NCI-H146 (cell line): ENCODE results near the gene TNFAIP8L1.
"Not testable (repeated sequence)": the region's sequence is repeated elsewhere in the genome, so short reads cannot be mapped to it uniquely, and the experiment has no call there.

Experiments
- DNase-seq: peaks from one replicate; lab custom pipeline; 2025; lab: John Stamatoyannopoulos, UW

TNFAIP8L1 gene

DNA sequence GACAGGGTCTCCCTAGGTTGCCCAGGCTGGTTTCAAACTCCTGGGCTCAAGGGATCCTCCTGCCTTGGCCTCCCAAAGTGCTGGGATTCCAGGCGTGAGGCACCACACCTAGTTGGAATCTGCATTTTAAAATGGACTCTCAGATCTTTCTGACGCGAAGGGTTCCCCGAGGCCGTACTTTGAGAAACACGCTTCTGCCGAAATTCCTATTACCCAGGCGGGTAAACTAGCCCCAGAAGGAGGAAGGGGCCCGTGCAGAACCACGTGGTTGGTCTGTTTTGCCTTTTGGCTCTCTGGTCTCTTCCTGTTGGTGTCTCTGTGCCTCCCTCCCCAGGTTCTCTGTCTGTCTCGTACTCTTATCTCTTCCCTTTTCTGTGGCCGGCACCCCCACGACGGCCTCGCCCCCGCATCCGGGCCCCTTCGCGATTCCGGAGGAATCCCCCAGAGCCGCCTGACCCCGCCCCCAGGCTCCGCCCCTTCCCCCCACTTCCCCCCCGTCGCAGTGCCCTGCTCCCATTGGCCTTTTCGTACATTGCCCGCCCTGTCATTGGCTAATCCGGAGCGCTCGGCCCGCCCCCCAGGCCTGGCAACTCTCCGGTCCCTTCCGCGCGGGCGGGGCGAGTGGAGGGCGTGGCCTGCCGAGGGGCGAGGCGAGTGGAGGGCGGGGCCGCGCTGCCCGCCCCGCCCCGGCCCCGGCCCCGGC, at the start of gene TNFAIP8L1:
Gene TNFAIP8L1, plus strand, starts transcription at position 689 of the 703 bp plus-strand sequence. CDS start 12,354 bp downstream, outside the sequence.
- DNase-seq: peak; percentile 91

DNA sequence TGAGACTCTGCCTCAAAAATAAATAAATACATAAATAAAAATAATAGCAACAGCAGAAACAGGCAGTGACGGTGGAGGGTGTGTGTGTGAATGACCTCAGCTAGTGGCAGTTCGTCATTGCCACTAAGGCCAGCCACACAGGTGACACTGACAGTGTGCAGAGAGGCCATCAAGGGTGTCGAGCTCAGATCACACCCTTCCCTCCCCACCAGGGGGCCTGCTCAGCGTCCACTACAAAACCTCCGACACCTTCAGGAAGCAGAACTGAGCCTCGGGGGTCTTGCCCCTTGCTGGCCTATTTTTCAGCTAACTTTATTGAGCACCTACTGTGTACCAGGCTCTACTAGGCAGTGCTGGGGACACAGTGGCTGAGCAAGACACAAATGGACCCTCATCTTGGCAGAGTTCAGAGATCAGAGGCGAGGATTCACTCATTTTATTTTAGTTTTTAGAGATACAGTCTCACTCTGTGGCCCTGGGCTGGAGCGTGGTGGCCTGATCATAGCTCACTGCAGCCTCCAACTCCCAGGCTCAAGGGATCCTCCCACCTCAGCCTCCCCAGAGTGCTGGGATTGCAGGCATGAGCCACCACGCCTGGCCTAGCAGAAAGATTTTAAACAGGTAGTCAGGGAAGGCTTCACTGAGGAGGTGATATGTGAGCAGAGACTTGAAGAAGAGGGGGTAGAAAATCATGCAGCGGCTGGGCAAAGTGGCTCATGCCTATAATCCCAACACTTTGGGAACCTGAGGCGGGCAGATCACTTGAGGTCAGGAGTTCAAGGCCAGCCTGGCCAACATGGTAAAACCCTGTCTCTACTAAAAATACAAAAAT, 49.5 kb upstream of the TNFAIP8L1 start:
- DNase-seq: no peak

DNA sequence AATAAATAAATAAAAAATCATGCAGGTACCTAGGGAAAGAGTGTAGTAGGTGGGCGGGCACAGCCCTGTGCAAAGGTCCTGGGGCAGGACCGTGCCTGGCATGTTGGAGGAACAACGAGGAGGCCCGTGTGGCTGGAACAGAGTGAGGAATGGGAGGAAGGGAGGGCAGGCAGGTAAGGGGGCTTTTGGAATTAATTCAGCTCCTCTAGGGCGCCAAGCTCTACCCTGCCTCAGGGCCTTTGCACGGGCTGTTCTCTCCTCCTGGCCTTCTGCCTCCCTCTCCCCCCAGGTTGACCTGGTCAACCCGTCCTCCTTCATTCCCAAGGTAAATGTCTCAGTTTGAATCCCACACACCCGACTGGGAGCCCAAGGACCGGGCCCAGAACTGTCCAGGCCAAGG, 48.8 kb upstream of the TNFAIP8L1 start:
- DNase-seq: no peak

DNA sequence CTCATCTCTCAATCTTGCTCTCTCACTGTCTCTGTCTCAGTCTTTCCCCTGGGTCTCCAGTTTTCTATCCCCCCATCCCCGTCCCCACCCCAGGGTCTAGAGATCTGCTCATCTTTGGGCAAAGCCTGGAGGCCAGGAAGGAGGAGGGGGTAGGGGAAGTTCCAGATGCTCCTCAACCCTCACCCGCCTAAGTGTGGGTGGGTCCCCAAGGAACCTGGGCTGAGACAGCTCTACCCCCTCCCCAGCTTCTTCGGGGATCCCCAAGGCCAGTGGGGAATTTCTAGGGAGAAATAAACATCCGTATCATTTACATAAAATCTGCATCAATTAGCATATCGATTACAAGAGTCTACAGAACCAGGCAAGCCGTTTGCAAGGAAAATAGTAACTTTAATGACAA, 48.0 kb upstream of the TNFAIP8L1 start:
- DNase-seq: no peak

DNA sequence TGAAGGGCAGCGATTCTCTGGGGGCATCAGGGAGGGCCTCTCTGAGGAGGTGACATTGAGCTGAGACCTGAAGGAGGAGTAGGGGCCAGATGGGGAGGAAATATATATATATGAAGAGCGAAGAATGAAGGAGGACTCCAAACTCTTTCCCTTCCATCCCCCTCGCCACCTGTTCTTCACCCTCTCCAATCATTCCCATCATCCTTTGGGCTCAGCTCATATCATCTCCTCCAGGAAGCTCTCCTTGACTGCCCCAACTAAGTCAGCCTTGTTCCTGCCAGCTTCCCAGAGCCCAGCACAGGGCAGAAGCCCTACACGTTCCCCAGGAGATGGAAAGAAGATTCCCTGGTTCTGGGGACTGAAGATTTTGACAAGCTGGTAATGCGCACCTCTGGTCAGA, 46.9 kb upstream of the TNFAIP8L1 start:
- no peak for DNase-seq

DNA sequence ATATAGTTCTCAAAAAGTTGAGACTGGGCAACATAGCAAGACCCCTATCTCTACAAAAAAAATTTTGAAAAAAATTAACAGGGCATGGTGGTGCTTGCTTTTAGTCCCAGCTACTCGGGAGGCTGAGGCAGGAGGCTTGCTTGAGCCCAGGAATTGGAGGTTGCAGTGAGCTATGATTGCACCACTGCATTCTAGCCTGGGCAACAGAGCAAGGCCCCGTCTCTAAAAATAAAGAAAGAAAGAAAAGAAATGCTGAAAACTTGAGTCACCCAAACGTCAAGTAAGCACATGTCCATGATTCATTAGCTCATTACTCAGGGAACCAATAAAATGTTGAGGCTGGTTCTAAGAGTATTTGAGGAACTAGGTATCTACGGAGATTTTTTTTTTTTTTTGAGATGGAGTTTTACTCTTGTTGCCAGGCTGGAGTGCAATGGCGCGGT, 45.9 kb upstream of the TNFAIP8L1 start:
- no peak for DNase-seq

DNA sequence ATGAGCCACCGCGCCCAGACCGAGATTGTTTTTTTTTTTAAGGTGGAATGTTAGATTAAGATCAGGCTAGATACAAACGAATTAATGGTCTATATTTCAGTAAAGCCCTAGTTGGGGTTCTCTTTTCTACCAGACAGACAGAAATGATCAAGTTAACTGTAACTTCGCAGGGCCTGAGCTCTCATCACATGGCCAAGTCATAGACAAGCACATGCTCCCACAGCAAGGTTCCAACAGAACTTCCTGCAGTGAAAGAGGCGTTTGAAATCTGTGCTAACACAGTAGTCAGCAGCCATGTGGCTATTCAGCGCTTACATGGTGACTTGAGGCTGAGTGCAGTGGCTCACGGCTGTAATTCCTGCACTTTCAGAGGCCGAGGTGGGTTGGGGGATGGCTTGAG, 45.1 kb upstream of the TNFAIP8L1 start:
- DNase-seq: no peak

DNA sequence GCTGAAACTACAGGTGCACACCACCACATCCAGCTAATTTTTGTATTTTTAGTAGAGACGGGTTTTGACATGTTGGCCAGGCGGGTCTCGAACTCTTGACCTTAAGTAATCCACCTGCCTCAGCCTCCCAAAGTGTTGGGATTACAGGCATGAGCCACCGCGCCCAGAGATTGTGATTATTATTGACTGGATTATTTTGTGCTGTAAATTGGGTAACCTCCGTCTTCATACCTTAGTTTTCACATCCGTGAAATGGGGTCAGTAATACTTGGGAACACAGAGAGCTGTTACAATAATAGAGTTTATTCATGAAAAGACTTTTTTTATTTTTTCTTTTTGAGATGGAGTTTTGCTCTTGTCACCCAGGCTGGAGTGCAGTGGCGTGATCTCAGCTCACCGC, 44.2 kb upstream of the TNFAIP8L1 start:
- DNase-seq: not testable (repeated sequence)

DNA sequence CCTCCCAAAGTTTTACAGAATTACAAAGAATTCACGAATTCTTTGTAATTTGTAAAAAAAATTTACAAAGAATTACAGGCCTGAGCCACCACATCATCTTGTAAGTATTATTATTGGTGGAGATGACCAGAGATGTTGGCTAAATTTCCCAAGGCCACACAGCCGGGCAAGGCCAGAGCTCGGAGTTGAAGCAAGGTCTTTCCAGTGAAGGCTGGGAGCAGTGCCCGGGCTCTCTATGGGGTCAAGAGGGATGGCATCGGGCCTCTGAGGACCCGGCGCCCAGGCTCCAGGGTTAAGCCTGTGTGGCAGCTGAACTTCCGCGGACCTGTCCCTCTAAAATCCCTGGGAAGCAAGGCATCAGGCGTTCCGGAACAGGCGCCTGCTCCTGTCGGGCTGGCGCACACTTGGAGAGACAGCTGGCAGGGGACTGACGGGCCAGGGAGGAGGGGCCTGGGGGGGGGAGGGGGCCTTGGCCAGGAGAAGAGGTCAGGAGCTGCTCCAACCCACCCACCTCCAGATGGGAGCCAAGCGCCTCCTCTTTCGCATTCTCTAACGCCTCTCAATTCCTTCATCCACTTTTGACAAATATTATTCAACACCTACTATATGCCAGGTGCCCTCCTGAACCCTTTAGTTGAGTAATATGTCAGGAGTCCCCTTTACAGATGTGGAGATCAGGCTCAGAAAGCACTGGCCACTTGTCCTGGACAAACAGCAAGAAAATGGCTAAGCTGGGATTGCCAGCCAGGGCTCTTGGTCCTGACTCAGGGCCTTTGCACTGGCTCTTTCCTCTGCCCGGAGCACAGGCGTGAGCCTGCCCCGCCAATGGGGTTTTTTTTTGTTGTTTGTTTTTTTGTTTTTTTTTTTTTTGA, 43.0 kb upstream of the TNFAIP8L1 start:
- no peak for DNase-seq

DNA sequence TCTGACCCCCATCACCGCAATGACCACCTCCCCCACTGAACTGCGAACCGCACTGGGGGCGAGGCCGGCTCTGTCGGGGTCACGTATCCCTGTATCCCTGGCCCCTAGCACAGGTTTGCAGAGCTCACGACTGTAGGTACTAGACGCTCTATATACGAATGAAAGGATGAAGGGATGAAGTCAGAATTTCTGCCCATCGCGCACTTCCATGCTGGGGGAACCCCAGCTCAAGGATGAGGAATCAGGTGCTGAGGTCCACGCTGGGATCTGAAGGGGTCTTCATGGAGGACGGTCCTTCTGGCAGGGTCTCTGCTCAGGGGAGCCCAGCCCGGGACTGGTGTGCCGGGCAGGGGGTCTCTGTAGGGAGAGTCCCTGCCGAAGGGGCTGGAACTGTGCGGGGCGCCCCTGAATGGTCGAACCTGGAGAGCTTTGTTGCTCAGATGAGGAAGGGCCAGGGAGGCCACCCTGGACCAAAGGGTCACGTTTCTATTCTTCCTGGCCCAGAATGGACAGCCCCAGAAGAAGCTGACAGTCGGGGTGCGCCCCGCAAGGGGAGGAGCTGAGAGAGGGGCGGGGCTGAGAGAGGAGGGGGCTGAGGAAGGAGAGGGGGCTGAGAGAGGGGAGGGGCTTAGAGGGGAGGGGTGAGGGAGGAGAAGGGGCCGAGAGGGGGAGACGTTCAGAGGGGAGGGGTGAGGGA, 41.9 kb upstream of the TNFAIP8L1 start:
- DNase-seq: no peak

DNA sequence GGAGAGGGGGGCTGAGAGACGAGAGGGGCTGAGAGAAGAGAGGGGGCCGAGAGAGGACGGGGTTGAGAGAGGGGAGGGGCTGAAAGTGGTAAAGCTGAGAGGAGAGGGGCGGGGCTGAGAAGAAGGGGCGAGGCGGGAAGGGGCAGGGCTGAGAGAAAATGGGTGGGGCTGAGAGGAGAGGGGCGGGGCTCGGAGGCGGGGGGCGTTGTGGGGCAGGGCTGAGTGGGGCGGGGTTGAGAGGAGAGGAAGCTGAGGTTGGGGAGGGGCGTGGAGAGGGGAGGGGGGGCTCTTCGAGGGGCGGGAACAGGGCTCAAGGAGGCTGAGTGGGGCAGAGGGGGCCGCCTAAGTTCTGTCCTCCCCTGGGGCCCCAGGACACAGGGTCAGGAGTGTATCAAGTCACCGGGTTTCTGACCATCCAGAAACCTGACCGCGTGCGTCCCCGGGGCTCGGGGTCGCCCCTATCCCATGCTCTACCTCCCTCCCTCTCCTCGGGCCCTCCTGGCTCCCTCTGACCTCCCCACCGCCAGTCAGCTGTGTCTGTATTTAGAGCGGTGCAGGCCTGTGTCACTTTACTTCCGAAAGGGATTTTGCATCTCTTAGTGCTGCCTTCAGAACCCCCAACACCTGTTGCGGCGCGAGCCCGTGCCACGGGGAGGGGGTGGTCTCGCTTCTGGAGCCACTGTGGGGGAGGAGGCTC, 41.2 kb upstream of the TNFAIP8L1 start:
- DNase-seq: peak; percentile 18

DNA sequence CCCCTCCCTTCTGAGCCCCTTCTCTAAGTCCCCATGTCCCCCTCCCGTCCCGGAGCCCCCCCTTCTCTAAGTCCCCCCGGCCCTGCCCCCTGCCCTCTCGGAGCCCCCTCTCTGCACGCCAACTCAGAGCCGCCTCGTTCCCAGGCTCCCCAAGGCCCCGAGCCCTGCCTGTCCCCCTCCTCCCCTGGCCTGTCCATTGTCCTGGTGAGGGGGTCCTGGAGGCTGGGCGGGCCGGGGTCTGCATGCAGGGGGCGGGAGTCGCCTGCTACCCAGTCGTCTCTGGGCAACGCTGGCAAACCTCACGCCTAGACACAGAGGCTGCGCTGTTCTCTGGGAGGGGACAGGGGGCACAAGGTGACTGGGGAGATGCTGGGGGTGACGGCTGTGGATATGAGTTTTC, 40.6 kb upstream of the TNFAIP8L1 start:
- no peak for DNase-seq

DNA sequence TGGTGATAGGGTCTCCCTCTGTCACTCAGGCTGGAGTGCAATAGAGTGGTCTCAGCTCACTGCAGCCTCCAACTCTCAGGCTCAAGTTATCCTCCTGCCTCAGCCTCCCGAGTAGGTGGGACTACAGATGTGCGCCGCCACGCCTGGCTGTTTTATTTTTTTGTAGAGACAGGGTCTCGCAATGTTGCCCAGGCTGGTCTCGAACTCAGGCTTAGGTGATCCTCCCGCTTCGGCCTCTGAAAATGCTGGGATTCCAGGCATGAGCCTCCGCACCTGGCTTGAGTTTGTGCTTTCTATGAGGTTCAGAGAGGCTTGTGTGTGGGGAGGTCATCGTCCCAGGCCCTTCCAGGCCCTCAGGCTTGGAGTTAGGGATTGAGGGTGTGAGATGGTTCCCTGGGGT, 39.2 kb upstream of the TNFAIP8L1 start:
- no peak for DNase-seq

DNA sequence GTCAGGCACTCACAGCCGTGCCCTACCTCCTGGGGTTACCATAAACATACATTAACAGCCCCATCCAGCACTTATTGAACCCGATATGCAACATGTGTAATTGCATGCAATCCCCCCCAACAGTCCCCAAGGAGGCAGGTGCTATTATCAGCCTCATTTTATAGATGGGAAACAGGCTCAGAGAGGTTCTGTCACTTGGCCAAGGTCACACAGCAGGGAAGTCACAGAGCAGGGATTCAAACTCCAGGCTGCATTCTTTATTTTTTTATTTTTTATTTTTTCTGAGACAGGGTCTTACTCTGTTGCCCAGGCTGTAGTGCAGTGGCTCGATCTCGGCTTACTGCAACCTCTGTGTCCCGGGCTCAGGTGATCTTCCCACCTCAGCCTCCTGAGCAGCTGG, 38.4 kb upstream of the TNFAIP8L1 start:
- no peak for DNase-seq

DNA sequence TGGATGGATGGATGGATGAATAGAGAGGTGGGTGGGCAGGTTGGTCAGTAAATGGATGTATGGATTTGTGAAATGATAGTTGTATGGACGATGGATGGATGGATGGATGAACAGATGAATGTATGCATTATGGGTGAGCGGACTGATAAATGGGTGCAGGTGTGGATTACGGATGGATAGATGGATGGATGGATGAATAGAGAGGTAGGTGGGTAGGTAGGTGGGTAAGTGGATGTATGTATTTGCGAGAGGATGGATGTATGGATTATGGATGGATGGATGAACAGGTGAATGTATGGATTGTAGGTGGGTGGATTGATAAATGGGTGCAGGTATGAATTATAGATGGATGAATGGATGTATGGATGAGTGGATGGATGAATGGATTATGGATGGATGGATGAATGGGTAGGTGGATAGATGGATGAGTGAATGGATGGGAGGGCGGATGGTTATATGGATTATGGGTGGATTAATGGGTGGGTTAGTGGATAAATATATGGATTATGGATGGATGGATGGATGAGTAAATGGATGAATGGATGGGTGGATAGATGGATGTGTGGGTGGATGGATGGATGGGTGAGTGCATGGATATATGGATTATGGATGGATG, 37.0 kb upstream of the TNFAIP8L1 start:
- DNase-seq: no peak

DNA sequence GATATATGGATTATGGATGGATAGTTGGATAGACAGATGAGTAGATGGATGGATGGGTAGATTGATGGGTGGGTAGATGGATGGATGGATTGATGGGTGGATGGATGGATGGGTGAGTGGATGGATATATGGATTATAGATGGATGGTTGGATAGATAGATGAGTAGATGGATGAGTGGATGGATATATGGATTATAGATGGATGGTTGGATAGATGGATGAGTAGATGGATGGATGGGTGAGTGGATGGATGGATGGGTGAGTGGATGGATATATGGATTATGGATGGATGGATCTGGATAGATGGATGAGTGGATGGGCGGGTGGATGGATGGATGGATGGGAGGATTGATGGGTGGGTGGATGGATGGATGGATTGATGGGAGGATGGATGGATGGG, 36.4 kb upstream of the TNFAIP8L1 start:
- DNase-seq: no peak

DNA sequence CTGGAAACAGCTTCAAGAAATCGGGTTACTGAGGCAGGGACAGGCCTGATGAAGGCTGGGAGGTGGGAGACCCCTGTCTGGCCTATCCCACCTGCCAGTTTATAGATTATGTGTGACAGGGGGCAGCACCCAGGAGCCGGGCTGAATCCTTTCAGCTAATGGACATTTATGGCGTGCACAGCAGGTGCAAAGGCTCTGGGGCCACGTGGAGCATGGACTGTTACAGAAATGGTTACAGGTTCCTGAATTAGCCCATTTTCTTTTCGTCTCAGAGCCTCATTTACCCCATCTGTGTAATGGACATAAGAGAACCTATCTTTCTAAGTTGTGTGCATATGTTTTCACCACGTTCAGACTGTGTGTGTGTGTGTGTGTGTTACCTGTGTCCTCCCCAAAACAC, 34.4 kb upstream of the TNFAIP8L1 start:
- no peak for DNase-seq

DNA sequence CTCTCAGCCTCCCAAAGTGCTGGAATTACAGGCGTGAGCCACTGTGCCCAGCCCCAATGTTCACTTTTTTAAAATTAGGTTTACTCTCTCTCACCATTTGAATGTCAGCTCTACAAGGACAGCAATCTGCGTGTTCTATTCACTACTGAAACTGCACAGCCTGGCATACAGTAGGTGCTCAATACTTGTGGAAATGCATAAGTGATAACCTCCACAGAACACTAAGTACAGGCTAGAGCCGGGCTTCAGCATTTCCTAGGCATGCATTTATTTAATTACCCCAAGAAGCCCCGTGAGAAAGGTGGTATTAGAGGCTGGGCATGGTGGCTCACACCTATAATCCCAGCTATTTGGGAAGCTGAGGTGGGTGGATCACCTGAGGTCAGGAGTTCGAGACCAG, 33.1 kb upstream of the TNFAIP8L1 start:
- DNase-seq: no peak

DNA sequence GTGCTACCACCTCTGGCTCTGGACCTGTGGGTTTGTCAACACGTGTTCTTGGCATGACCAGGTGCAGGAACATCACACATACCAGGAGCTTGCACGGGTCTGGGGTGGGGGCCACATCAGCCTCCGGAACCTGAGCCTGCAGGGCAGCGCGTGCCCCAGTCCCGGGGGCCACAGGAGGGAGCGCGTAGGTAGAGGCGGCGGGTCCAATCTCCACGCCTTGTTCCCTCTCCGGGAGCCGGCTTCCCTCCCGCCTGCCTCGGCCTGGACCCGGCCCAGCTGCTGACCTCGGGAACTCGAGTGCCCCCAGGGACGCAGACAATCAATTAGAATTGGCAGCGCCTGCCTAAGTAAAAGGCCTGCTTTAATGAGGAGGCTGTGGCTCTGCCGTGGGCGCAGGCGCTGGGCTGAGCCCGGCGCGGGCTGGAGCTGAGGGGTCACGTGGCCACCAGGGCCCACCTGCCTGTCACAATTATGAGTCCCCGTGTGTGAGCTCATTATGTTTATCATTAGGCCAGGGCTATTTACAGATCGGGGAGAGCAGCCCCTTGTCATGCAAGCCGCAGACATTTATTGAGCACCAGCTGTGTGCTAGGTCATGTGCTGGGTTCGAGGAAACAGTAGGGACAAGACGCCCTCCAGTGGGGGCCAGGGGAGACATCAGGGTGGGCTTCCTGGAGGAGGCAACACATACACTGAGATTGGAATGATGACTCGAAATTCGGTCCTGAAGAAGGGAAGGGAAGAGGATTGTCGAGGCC, 32.2 kb upstream of the TNFAIP8L1 start:
- DNase-seq: peak; percentile 86
